CD14-positive monocyte (primary cell): Measurements from ENCODE around the gene RTCA. TPM values are rescaled to one million over a fixed set of nuclear protein-coding genes. Genes with fewer than 3 reads are reported as not detected.

ENCODE experiments used
- DNase-seq, 3 donors: peaks; one replicate each; pipeline ENCODE4 v3.0.0-alpha.2; 2011 to 2022
- H2AFZ ChIP-seq: 2 replicates; pipeline ENCODE4 v1.6.0; 2012; ENCODE audit warnings: mild to moderate bottlenecking, low read depth, low read length, inconsistent platforms; ENCODE audit not compliant: insufficient read depth, poor library complexity, severe bottlenecking
- H3K27ac ChIP-seq, 2 donors: 1 replicate in 1 of 2; 2 replicates in 1 of 2; pipeline ENCODE4 v1.5.1; 2012 to 2013; ENCODE audit warnings: low read length in 2 of 2, control low read depth in 1 of 2, inconsistent platforms in 1 of 2, low read depth in 1 of 2, mild to moderate bottlenecking in 1 of 2
- H3K27me3 ChIP-seq, 2 donors: one replicate each; pipeline versions ENCODE4 v1.6.0 to v1.6.1; 2011 to 2013; ENCODE audit warnings: low read length in 2 of 2; ENCODE audit not compliant: control insufficient read depth in 2 of 2, insufficient read depth in 2 of 2
- H3K36me3 ChIP-seq, 2 donors: replicated peaks in 1 of 2; 1 replicate in 1 of 2; 2 replicates in 1 of 2; pipeline versions ENCODE4 v1.5.1 to v1.6.1; 2012 to 2013; ENCODE audit warnings: low read length in 2 of 2, control low read depth in 1 of 2, inconsistent platforms in 1 of 2, mild to moderate bottlenecking in 1 of 2; ENCODE audit not compliant: insufficient read depth in 2 of 2, control insufficient read depth in 1 of 2
- H3K4me1 ChIP-seq, 2 donors: 1 replicate in 1 of 2; 2 replicates in 1 of 2; pipeline versions ENCODE4 v1.5.1 to v1.6.1; 2012 to 2013; ENCODE audit warnings: low read length in 2 of 2, control low read depth in 1 of 2, inconsistent platforms in 1 of 2, mild to moderate bottlenecking in 1 of 2, moderate library complexity in 1 of 2; ENCODE audit not compliant: insufficient read depth in 2 of 2, control insufficient read depth in 1 of 2
- H3K4me2 ChIP-seq: replicated peaks from 2 replicates; pipeline ENCODE3; 2012; ENCODE audit warnings: low read length, moderate library complexity, mild to moderate bottlenecking; ENCODE audit not compliant: poor library complexity, severe bottlenecking; ENCODE audit errors: extremely low read depth
- H3K4me3 ChIP-seq, 3 experiments: fragments of 200-600 bp in 1 of 3; sonication (generic) in 1 of 3; replicated peaks in 1 of 3; 1 replicate in 2 of 3; 2 replicates in 1 of 3; pipeline ENCODE4 v1.5.1; 2011 to 2013; ENCODE audit warnings: low read length in 3 of 3, mild to moderate bottlenecking in 3 of 3, control low read depth in 2 of 3, low read depth in 2 of 3, inconsistent platforms in 1 of 3, moderate library complexity in 1 of 3
- H3K79me2 ChIP-seq: 2 replicates; pipeline ENCODE4 v1.6.0; 2012; ENCODE audit warnings: mild to moderate bottlenecking, control low read depth, inconsistent platforms, low read length, moderate library complexity; ENCODE audit not compliant: insufficient read depth
- H3K9ac ChIP-seq: 2 replicates; pipeline ENCODE4 v1.6.0; 2017; ENCODE audit warnings: low read length, mild to moderate bottlenecking; ENCODE audit not compliant: insufficient read depth, poor library complexity, severe bottlenecking
- H3K9me3 ChIP-seq, 2 donors: replicated peaks in 1 of 2; 1 replicate in 1 of 2; 2 replicates in 1 of 2; pipeline versions ENCODE4 v1.5.1 to v1.6.1; 2012 to 2013; ENCODE audit warnings: low read length in 2 of 2, control low read depth in 1 of 2; ENCODE audit not compliant: control insufficient read depth in 1 of 2, insufficient read depth in 1 of 2
- H4K20me1 ChIP-seq: 2 replicates; pipeline ENCODE4 v1.6.0; 2012; ENCODE audit warnings: mild to moderate bottlenecking, low read length, control low read depth, moderate library complexity; ENCODE audit not compliant: insufficient read depth
- H3K27ac Mint-ChIP-seq, 7 donors: one replicate each; pipeline ENCODE4 v1.8.0; 2020; ENCODE audit warnings: mild to moderate bottlenecking in 7 of 7, mixed read lengths in 7 of 7, moderate library complexity in 6 of 7, inconsistent platforms in 2 of 7
- H3K27me3 Mint-ChIP-seq, 3 donors: one replicate each; pipeline ENCODE4 v1.8.0; 2021 to 2022; ENCODE audit warnings: low read depth in 3 of 3, mild to moderate bottlenecking in 3 of 3, mixed read lengths in 3 of 3, moderate library complexity in 3 of 3, inconsistent platforms in 1 of 3
- H3K36me3 Mint-ChIP-seq, 2 donors: one replicate each; pipeline ENCODE4 v1.8.0; 2020; ENCODE audit warnings: mixed read lengths in 2 of 2, inconsistent platforms in 1 of 2, mild to moderate bottlenecking in 1 of 2
- H3K4me1 Mint-ChIP-seq: one replicate; pipeline ENCODE4 v1.8.0; 2020; ENCODE audit warnings: mild to moderate bottlenecking, mixed read lengths
- H3K4me3 Mint-ChIP-seq, 2 donors: one replicate each; pipeline ENCODE4 v1.8.0; 2020; ENCODE audit warnings: mild to moderate bottlenecking in 2 of 2, mixed read lengths in 2 of 2, moderate library complexity in 1 of 2
- H3K9me3 Mint-ChIP-seq, 7 donors: one replicate each; pipeline ENCODE4 v1.8.0; 2020 to 2022; ENCODE audit warnings: mixed read lengths in 7 of 7, mild to moderate bottlenecking in 6 of 7, moderate library complexity in 6 of 7, inconsistent platforms in 2 of 7
- WGBS: methylation state at CpG from one replicate; pipeline ENCODE4 v1.1.5; 2013; ENCODE audit warnings: missing lambda C conversion rate; ENCODE audit not compliant: insufficient coverage; 5-methylcytosine and 5-hydroxymethylcytosine counted together
- intact Hi-C, 2 donors: fragments of 100-400 bp; cut with micrococcal nuclease; formaldehyde crosslinking; loops; one replicate each; pipeline versions ENCODE4 v1.15.0 to v1.15.1; 2023
- polyA plus RNA-seq, 3 donors: library from polyadenylated mRNA; depleted of rRNA in 1 of 3; unstranded in 2 of 3; stranded (reverse) in 1 of 3; fragments of 300-500 nt in 2 of 3; fragments of >200 nt in 1 of 3; fragmentation: Illumina TruSeq in 2 of 3; gene quantifications; 1 replicate in 2 of 3; 2 replicates in 1 of 3; pipeline ENCODE4 v1.2.3, GENCODE V29; 2012 to 2021
- TF ChIP-seq, protein P1 (sequence below): fragments of 200-600 bp; IDR thresholded peaks from one replicate; pipeline ENCODE4 v1.8.0; 2022; ENCODE audit warnings: antibody characterized with exemption, mild to moderate bottlenecking

Gene RTCA
- polyA plus RNA-seq, 3 donors: 11.7 to 18.3 (median 17.9) TPM

DNA sequence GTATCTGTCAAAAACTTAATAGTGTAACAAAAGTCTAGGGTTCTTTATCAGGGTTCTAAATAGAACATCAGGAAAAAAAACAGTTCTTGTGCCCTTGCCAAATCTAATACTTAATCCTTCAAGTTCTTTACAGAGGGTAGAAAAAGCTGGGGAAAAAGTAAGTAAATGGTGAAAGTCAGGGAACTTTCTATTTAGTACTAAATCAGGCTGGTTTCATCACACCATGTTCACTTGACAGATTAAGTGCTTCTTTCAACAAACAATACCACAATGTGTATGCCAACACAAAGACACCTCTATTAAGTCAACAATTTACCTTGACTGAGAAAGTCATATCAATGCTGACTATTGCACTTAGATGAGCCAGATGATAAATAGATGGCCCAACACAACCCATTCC is 26.1 kb upstream of the RTCA start:
- H3K27me3 Mint-ChIP-seq: no peaks in the 10 kb centered on the region
- intact Hi-C loops: no loop called here
- Histone ChIP-seq H3K4me1 (no peaks in the 10 kb centered on the region), H3K9ac (no peak overlapping the region), H3K27ac (no peak overlapping the region), H4K20me1 (peaks cover 4% of the 10 kb centered on the region), H3K4me2 (no peak overlapping the region), H2AFZ (no peak overlapping the region), H3K79me2 (peaks cover 21% of the 10 kb centered on the region), H3K4me3 (no peak overlapping the region), H3K27me3 (no peaks in the 10 kb centered on the region), H3K36me3 (peaks cover 28 to 52% of the 10 kb centered on the region in 2 donors), H3K9me3 (no peaks in the 10 kb centered on the region)
- TF ChIP-seq, protein P1, sequence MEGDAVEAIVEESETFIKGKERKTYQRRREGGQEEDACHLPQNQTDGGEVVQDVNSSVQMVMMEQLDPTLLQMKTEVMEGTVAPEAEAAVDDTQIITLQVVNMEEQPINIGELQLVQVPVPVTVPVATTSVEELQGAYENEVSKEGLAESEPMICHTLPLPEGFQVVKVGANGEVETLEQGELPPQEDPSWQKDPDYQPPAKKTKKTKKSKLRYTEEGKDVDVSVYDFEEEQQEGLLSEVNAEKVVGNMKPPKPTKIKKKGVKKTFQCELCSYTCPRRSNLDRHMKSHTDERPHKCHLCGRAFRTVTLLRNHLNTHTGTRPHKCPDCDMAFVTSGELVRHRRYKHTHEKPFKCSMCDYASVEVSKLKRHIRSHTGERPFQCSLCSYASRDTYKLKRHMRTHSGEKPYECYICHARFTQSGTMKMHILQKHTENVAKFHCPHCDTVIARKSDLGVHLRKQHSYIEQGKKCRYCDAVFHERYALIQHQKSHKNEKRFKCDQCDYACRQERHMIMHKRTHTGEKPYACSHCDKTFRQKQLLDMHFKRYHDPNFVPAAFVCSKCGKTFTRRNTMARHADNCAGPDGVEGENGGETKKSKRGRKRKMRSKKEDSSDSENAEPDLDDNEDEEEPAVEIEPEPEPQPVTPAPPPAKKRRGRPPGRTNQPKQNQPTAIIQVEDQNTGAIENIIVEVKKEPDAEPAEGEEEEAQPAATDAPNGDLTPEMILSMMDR: no peak
- H3K4me1 Mint-ChIP-seq: peaks cover 4% of the 10 kb centered on the region
- H3K36me3 Mint-ChIP-seq: peaks cover 42 to 53% of the 10 kb centered on the region in 2 donors
- H3K9me3 Mint-ChIP-seq: no peaks in the 10 kb centered on the region
- no peak for DNase-seq
- H3K27ac Mint-ChIP-seq: peak overlapping the region in 1 of 7 donors; percentile 30
- no peak overlapping the region for H3K4me3 Mint-ChIP-seq

DNA sequence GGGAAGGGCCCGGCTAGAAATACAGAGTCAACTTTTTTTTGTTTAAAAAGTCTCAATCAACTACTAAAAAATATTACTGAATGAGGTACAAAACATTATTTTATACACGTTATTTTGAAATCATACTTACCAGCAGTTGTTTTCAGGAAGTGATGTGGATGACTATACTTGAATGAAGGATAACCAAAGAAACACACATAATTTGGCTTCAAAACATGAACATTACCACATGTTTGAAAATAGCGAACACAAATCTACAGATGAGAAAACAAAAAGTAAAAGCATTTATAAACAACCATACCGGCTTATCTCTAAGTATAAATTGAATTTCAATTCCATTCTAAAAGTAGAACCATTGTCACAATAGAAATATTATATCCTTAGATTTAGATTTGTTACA is 25.4 kb upstream of the RTCA start:
- Mint-ChIP-seq H3K36me3 (peaks cover 42 to 53% of the 10 kb centered on the region in 2 donors), H3K27me3 (no peaks in the 10 kb centered on the region), H3K4me1 (peaks cover 4% of the 10 kb centered on the region), H3K27ac (peak overlapping the region in 2 of 7 donors; percentile 46 to 56), H3K4me3 (no peak overlapping the region), H3K9me3 (no peaks in the 10 kb centered on the region)
- Histone ChIP-seq H3K4me2 (no peak overlapping the region), H3K36me3 (peaks cover 25 to 50% of the 10 kb centered on the region in 2 donors), H4K20me1 (peaks cover 4% of the 10 kb centered on the region), H3K27ac (no peak overlapping the region), H3K4me1 (no peaks in the 10 kb centered on the region), H3K27me3 (no peaks in the 10 kb centered on the region), H3K9ac (no peak overlapping the region), H2AFZ (no peak overlapping the region), H3K9me3 (no peaks in the 10 kb centered on the region), H3K4me3 (no peak overlapping the region), H3K79me2 (peaks cover 26% of the 10 kb centered on the region)
- TF ChIP-seq, protein P1: no peak
- DNase-seq: no peak
- intact Hi-C loops: no loop called here
- no CpG with 5 or more reads among the region's 4 CpGs for WGBS
